ENCODE measurements around the gene POLD4.
"Not testable (repeated sequence)": the region's sequence is repeated elsewhere in the genome, so short reads cannot be mapped to it uniquely, and the experiment has no call there.

The POLD4 gene

GRCh38 chr11:67332081-67332691 is 21.2 kb downstream of the POLD4 start:
- Histone ChIP-seq H3K9me3 (ENCODE audit: control insufficient read depth, low read length) (no peaks in the 10 kb centered on the region), H3K9ac (ENCODE audit: low read length) (no peak overlapping the region), H3K27me3 (ENCODE audit: control insufficient read depth, insufficient read depth, low read length) (no peaks in the 10 kb centered on the region), H3K36me3 (ENCODE audit: control insufficient read depth, insufficient read depth, low read length) (no peaks in the 10 kb centered on the region), H3K4me3 (ENCODE audit: low read length) (no peak overlapping the region), H3K4me1 (ENCODE audit: control insufficient read depth, insufficient read depth, low read length) (no peaks in the 10 kb centered on the region)

DNA sequence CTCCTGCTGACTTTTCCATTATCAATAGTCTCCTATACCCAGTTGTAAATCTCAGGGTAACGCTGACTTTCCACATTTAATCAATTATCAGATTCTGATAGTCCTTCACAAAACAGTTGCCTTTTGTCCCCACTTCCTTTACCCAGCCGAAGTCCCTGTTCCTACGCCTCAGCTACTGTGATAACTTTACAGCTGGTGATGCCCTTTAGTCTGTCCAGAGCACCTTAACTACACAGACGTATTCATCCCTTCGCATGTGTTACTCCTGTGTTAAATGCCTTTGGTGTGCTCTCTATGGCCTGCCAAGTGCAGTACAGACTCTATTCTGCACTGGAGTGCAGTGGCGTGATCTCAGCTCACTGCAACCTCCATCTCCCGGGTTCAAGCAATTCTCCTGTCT is 29.8 kb downstream of the POLD4 start:
- H3K36me3 ChIP-seq (ENCODE audit: control insufficient read depth, insufficient read depth, low read length) = no peaks in the 10 kb centered on the region
- H3K4me1 ChIP-seq (ENCODE audit: control insufficient read depth, insufficient read depth, low read length) = peaks cover 16% of the 10 kb centered on the region
- no peaks in the 10 kb centered on the region for H3K9me3 ChIP-seq (ENCODE audit: control insufficient read depth, low read length)
- no peaks in the 10 kb centered on the region for H3K27me3 ChIP-seq (ENCODE audit: control insufficient read depth, insufficient read depth, low read length)
- no peak overlapping the region for H3K4me3 ChIP-seq (ENCODE audit: low read length)
- H3K9ac ChIP-seq (ENCODE audit: low read length) = no peak overlapping the region

- Histone ChIP-seq H3K4me1 (ENCODE audit: control insufficient read depth, insufficient read depth, low read length) (peaks cover 19% of the 10 kb centered on the region), H3K9me3 (ENCODE audit: control insufficient read depth, low read length) (no peaks in the 10 kb centered on the region), H3K9ac (ENCODE audit: low read length) (no peak overlapping the region), H3K4me3 (ENCODE audit: low read length) (no peak overlapping the region), H3K27me3 (ENCODE audit: control insufficient read depth, insufficient read depth, low read length) (no peaks in the 10 kb centered on the region), H3K36me3 (ENCODE audit: control insufficient read depth, insufficient read depth, low read length) (no peaks in the 10 kb centered on the region)
Measured at GRCh38 chr11:67322049-67322448, 31.3 kb downstream of the POLD4 start.

DNA sequence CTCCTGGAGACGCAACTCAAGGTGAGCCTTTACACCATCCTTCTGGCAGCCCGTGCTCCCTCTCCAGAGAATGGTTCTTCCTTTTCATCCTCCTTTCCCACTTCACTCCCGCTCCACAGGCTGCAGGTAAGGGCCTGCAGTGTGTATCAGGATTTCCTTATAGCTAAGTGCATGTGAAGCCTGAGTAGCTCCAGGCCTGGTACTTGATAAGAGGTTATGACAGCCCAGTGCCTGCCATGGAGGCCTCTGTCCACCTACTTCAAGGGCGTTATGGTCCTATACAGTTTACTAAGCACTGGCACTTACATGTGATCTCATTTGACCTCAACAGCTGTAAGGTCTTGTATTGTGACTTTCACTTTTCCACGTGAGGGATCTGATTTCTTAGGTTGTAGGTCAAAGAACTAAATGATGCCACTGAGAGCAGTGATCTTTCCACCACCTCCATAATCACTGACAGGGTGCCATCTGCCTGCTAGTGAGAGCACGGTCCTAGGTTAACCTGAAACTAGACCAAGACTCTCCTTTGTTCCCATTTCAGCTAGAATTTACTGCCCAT is 32.0 kb downstream of the POLD4 start:
- Histone ChIP-seq H3K36me3 (ENCODE audit: control insufficient read depth, insufficient read depth, low read length) (no peaks in the 10 kb centered on the region), H3K9ac (ENCODE audit: low read length) (no peak overlapping the region), H3K9me3 (ENCODE audit: control insufficient read depth, low read length) (no peaks in the 10 kb centered on the region), H3K27me3 (ENCODE audit: control insufficient read depth, insufficient read depth, low read length) (no peaks in the 10 kb centered on the region), H3K4me3 (ENCODE audit: low read length) (no peak overlapping the region), H3K4me1 (ENCODE audit: control insufficient read depth, insufficient read depth, low read length) (peaks cover 19% of the 10 kb centered on the region)

DNA sequence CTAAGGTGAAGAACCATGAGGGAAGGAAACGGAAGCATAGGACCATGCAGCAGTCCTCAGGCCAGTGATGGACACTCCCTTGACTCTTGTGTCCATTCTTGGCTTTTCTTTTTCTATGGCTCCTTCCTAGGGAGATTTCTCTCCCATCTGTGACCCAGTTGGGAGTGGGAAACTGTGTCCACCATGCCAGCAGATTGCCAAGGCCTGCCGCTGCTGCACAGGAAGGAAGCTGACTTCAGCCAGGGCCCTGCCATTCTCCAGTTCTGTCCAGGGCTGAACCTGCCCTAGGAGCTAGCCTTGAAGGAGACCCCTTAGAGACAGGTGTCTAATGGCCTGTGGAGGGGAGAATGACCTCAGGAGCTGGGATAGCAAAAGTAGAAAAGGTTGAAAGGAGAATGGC is 32.7 kb downstream of the POLD4 start:
- Histone ChIP-seq H3K4me3 (ENCODE audit: low read length) (no peak overlapping the region), H3K4me1 (ENCODE audit: control insufficient read depth, insufficient read depth, low read length) (peaks cover 24% of the 10 kb centered on the region), H3K9me3 (ENCODE audit: control insufficient read depth, low read length) (no peaks in the 10 kb centered on the region), H3K9ac (ENCODE audit: low read length) (no peak overlapping the region), H3K27me3 (ENCODE audit: control insufficient read depth, insufficient read depth, low read length) (no peaks in the 10 kb centered on the region), H3K36me3 (ENCODE audit: control insufficient read depth, insufficient read depth, low read length) (no peaks in the 10 kb centered on the region)

DNA sequence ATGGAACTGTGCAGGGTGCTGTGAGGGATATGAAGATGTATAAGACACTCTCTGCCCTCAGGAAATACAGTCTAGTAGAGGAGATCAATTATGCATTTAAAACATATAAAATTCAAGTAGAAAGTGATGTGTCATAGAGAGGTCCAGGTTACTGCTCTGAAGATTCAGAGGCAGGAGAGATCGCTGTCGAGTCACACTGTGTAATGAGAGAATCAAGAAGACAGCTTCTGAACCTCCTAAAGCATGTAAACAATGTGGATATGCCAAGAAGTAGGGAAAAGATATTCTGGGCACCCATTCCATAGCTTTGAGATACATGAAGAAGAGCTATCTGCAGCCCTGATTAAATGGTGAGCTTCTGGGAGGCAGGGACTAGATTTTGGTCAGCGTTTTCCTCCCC is 33.3 kb downstream of the POLD4 start:
- no peaks in the 10 kb centered on the region for H3K27me3 ChIP-seq (ENCODE audit: control insufficient read depth, insufficient read depth, low read length)
- H3K9ac ChIP-seq (ENCODE audit: low read length) = no peak overlapping the region
- H3K36me3 ChIP-seq (ENCODE audit: control insufficient read depth, insufficient read depth, low read length) = no peaks in the 10 kb centered on the region
- H3K9me3 ChIP-seq (ENCODE audit: control insufficient read depth, low read length) = no peaks in the 10 kb centered on the region
- H3K4me1 ChIP-seq (ENCODE audit: control insufficient read depth, insufficient read depth, low read length) = peaks cover 24% of the 10 kb centered on the region
- no peak overlapping the region for H3K4me3 ChIP-seq (ENCODE audit: low read length)

DNA sequence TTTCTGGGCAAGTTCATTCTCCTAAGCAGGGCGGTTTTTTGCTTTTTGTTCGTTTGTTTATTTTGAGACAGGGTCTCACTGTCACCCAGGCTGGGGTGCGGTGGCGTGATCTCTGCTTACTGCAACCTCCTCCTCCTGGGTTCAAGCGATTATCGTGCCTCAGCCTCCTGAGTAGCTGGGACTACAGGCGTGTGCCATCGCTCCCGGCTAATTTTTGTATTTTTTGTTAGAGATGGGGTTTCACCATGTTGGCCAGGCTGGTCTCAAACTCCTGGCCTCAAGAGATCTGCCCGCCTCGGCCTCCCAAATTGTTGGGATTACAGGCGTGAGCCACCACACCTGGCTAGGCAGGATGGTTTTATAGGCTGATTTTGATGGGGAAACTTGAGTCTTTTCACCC is 34.5 kb downstream of the POLD4 start:
- peak overlapping the region; percentile 89 for H3K4me3 ChIP-seq (ENCODE audit: low read length)
- not testable (repeated sequence) for H3K27me3 ChIP-seq (ENCODE audit: control insufficient read depth, insufficient read depth, low read length); H3K9me3 ChIP-seq (ENCODE audit: control insufficient read depth, low read length); H3K36me3 ChIP-seq (ENCODE audit: control insufficient read depth, insufficient read depth, low read length)
- peaks cover 30% of the 10 kb centered on the region for H3K4me1 ChIP-seq (ENCODE audit: control insufficient read depth, insufficient read depth, low read length)
- H3K9ac ChIP-seq (ENCODE audit: low read length) = peak overlapping the region; percentile 94

DNA sequence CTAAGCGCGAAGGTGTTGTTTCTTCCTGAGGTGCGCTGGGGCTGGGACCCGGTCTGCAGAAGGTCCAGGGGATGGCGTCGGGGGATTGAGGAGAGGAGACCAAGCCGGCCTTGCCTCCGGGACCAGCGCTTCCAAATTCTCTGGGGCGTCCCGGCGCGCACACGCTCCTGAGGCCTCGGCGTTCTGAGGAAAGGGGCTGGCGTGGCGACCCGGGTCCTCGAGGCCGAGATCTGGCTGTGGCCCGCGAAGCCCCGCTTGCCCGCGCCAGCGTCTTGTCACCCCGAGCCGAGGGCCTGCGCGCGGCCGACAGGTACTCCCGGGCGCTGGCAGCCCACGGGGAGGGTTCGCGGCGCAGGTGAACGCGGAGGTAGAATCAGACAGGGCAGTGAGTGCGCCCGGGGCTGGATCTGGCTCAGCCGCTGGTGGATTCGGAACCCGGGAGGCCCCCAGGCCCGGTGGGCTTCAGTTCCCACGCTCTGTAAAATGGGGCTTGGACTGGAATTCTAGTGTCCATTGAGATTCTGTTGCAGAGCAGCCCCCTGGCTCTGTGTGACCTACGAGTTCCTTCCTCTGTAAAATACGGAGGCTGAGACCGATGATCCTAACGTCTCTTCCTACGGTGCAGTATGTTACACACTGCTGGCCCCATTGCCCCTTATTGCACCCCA is 35.3 kb downstream of the POLD4 start:
- Histone ChIP-seq H3K4me3 (ENCODE audit: low read length) (peak overlapping the region; percentile 89), H3K36me3 (ENCODE audit: control insufficient read depth, insufficient read depth, low read length) (no peaks in the 10 kb centered on the region), H3K27me3 (ENCODE audit: control insufficient read depth, insufficient read depth, low read length) (no peaks in the 10 kb centered on the region), H3K9me3 (ENCODE audit: control insufficient read depth, low read length) (no peaks in the 10 kb centered on the region), H3K4me1 (ENCODE audit: control insufficient read depth, insufficient read depth, low read length) (peaks cover 38% of the 10 kb centered on the region), H3K9ac (ENCODE audit: low read length) (peak overlapping the region; percentile 94)

DNA sequence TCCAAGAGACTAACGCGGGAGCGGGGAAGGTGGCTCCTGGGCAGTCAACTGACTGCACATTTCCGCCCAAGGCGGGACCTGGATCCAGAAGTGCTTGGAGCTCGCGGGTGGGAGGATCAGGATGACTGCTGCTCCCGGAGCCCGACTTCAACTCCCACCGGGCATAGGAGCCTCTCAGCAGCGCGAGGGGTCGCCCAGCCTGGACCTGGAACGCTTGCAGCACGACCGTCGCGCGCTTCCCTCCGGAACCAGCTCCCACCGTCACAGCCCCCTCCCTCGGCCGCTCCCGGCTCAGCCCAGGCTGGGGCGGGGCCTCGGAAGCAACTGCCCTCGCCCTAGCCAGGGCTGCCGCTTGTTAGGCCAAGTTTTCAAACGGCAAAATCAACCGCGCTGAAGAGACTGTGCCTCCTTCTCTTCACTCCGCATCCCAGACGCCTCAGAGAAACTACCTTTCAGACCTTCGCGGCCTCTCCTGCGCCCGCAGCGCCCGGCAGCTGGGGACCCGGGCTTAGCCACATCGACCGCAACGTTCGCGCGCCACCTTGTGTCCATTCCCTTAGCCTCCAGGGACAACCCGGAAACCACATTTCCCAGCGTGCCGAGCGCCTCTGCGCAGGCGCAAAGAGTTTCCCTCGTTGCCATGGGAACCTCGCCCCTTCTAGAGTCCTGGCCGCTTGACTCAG is 36.0 kb downstream of the POLD4 start:
- H3K4me1 ChIP-seq (ENCODE audit: control insufficient read depth, insufficient read depth, low read length) = peaks cover 44% of the 10 kb centered on the region
- peak overlapping the region; percentile 89 for H3K4me3 ChIP-seq (ENCODE audit: low read length)
- H3K9ac ChIP-seq (ENCODE audit: low read length) = peak overlapping the region; percentile 94
- no peaks in the 10 kb centered on the region for H3K36me3 ChIP-seq (ENCODE audit: control insufficient read depth, insufficient read depth, low read length)
- H3K9me3 ChIP-seq (ENCODE audit: control insufficient read depth, low read length) = no peaks in the 10 kb centered on the region
- H3K27me3 ChIP-seq (ENCODE audit: control insufficient read depth, insufficient read depth, low read length) = no peaks in the 10 kb centered on the region

- H3K4me1 ChIP-seq (ENCODE audit: control insufficient read depth, insufficient read depth, low read length) = peaks cover 49% of the 10 kb centered on the region
- H3K36me3 ChIP-seq (ENCODE audit: control insufficient read depth, insufficient read depth, low read length) = no peaks in the 10 kb centered on the region
- no peaks in the 10 kb centered on the region for H3K27me3 ChIP-seq (ENCODE audit: control insufficient read depth, insufficient read depth, low read length)
- H3K4me3 ChIP-seq (ENCODE audit: low read length) = peak overlapping the region; percentile 89
- peak overlapping the region; percentile 94 for H3K9ac ChIP-seq (ENCODE audit: low read length)
- H3K9me3 ChIP-seq (ENCODE audit: control insufficient read depth, low read length) = no peaks in the 10 kb centered on the region
Measured at GRCh38 chr11:67316882-67317204, 36.5 kb downstream of the POLD4 start.

DNA sequence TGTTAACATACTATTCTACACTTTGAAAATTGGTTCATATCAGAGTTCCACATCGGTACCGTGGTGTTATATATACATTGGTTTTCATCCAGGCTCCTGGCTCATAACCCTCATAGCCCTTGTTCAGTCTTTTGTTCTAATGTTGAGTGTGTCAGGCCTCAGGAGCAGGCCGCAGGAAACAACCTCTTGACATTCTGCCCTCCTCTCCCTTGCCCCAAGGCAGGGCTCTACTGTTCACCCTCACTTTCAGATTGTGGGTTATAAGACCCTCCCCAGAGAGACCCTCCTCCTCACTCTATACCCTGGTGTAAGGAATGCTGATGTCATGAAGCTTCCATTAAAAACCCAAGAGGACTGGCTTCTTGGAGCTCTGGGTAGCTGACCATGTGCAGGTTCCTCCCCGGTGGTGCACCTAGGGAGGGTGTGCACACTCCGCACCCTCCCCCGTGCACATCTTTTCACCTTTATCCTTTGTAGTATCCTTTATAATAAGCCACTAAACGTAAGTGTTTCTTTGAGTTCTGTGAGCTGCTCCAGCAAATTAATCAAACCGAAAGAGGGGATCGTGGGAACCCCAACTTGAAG is 37.9 kb downstream of the POLD4 start:
- no peaks in the 10 kb centered on the region for H3K36me3 ChIP-seq (ENCODE audit: control insufficient read depth, insufficient read depth, low read length)
- no peaks in the 10 kb centered on the region for H3K27me3 ChIP-seq (ENCODE audit: control insufficient read depth, insufficient read depth, low read length)
- H3K4me3 ChIP-seq (ENCODE audit: low read length) = no peak overlapping the region
- no peak overlapping the region for H3K9ac ChIP-seq (ENCODE audit: low read length)
- no peaks in the 10 kb centered on the region for H3K9me3 ChIP-seq (ENCODE audit: control insufficient read depth, low read length)
- H3K4me1 ChIP-seq (ENCODE audit: control insufficient read depth, insufficient read depth, low read length) = peaks cover 44% of the 10 kb centered on the region

- H3K27me3 ChIP-seq (ENCODE audit: control insufficient read depth, insufficient read depth, low read length) = no peaks in the 10 kb centered on the region
- no peaks in the 10 kb centered on the region for H3K9me3 ChIP-seq (ENCODE audit: control insufficient read depth, low read length)
- H3K36me3 ChIP-seq (ENCODE audit: control insufficient read depth, insufficient read depth, low read length) = peaks cover 8% of the 10 kb centered on the region
- no peak overlapping the region for H3K9ac ChIP-seq (ENCODE audit: low read length)
- peaks cover 42% of the 10 kb centered on the region for H3K4me1 ChIP-seq (ENCODE audit: control insufficient read depth, insufficient read depth, low read length)
- no peak overlapping the region for H3K4me3 ChIP-seq (ENCODE audit: low read length)
Measured at GRCh38 chr11:67314218-67314617, 39.1 kb downstream of the POLD4 start.

Measured in mucosa of stomach (tissue), 1 donor.